NCI-H146 (cell line): ENCODE data around the gene PRPF6.

ENCODE experiments used
- DNase-seq: peaks from one replicate; lab custom pipeline; 2025; lab: John Stamatoyannopoulos, UW

PRPF6 gene

GRCh38 chr20:64035933-64036345 is 55.0 kb downstream of the PRPF6 start, which contains the start of gene C20orf204:
TSS of gene C20orf204 (plus strand) at chr20:64036182. CDS start at chr20:64036324, 142 bp downstream.
- DNase-seq, result no peak

DNA sequence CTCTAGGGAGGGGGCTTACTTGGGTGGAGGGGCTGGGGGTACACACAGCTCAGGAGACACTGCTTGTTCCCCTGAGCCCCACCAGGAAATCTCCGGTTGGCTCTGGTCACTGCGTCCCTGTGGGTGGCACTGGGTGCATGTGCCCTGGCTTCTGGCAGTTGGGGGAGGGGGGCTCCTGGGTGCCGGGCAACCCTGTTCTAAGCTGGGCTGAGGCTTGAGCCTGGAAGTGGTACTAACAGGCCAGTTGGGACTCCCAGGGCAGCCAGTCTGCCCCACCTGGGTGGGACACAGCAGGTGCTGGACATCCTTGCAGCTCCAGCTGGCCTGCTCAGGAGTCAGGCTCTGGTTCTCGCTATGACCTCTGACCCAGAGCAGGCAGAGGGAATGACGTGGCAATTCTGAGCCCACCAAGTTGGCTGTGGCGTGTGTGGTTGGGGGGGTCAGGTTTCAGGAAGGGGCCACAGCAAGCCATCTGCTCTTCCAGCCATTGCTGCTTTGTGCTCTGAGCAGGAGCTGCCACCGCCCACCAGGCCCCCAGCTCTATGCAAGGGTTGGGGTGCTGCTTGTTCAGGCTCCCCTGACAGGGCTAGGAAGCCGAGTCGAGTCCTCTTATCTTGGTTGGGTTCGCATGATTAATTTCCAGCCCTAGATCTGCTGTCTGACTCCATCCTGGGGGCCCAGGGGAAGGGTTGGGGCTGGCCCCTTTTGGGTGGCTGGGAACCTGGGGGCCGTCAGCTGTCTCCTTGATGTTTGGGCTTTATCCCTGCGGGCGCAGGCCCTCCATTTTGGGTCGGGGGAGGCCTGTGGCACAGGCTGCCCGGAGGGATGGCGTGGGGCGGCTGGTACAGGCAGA is 55.6 kb downstream of the PRPF6 start:
- DNase-seq, result no peak

DNA sequence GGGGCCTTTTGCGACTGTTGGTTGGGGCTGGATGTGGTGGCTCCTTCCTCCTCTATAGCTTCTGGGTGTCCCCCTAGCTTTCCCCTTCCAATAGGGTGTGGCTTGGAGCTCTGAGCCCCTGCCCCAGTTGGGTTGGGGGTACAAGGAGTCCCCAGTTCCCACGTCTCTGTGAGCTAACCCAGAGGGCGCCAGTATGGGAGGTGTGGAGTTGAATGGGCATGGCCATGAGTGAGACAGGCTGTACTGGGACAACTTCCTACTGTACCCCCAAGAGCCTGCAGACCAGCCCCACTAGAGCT is 56.2 kb downstream of the PRPF6 start:
- no peak for DNase-seq

- peak; percentile 44 for DNase-seq
Observed at GRCh38 chr20:64037498-64038213, 56.7 kb downstream of the PRPF6 start.

DNA sequence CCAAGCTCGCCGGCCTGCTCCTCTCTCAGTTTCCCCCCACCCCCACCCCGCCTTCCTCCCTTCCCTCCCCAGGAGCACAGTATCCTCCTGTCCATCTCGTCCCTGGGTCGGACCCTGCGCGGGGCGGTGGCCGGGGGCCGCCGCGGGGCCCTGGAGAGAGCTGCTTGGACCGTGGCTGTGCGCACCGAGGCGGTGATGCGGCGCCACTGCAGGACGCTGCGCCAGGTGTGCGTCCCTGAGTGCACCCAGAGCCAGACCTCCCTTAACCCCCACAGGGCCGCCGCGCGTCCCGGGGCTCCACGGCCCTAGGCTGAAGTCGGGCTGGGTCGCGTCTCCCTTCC is 57.3 kb downstream of the PRPF6 start:
- DNase-seq, result peak; percentile 68

- DNase-seq, result peak; percentile 79
Observed at GRCh38 chr20:64038565-64039292, 57.8 kb downstream of the PRPF6 start.

GRCh38 chr20:64039293-64040160 is 58.6 kb downstream of the PRPF6 start:
- DNase-seq, result peak; percentile 48

DNA sequence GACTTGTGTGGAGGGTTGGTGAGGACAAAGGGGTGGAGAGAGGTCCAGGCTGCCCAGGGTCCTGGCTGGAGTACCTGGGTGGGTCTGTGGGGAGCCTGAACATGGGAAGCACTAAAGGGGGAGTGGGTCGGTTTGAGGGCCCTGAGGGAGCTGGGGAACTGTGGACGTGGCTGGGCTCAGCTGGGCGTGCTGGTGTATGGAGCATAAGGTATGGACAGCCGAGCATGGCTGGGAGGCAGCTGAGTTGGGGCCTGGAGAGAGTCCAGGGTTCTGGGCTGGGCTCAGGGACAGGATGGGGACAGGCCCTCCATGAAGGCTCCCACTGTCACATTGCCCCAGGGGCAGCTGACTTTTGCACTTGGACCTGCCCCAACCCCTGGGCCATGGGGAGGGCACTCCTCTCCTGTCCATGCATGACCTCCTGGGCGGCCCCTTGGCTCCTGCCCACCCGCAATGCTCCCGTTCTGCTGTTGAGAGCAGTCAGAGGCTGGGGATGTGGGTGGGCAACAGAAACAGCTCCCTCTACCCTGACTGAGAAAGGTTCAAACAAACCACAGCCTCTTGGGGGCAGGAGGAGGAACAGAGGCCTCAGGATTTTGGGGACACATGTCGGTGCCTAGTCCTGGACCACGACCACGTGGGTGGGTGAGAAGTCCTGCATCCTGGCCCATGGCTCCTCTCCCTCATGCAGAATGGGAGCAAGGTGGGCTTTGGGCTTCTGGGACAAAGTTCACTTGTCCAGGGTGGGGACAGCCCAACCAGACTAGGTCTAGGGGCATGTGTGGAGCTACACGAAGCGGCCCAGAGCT is 59.5 kb downstream of the PRPF6 start:
- no peak for DNase-seq

GRCh38 chr20:64041040-64041780 is 60.3 kb downstream of the PRPF6 start:
- no peak for DNase-seq

DNA sequence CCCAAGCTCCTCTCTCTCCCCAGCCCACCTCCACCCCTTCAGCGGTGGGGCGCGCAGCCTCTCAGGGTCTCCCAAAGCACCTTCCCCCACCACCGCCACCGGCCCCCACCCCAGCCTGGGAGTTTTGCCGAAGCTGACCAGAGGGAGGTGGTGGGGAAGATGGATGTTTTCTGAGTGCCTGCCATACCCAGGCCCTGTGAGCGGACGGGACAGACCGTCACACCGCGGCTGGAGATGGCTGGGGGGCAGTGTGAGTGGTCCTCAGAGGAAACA is 60.8 kb downstream of the PRPF6 start:
- no peak for DNase-seq

DNA sequence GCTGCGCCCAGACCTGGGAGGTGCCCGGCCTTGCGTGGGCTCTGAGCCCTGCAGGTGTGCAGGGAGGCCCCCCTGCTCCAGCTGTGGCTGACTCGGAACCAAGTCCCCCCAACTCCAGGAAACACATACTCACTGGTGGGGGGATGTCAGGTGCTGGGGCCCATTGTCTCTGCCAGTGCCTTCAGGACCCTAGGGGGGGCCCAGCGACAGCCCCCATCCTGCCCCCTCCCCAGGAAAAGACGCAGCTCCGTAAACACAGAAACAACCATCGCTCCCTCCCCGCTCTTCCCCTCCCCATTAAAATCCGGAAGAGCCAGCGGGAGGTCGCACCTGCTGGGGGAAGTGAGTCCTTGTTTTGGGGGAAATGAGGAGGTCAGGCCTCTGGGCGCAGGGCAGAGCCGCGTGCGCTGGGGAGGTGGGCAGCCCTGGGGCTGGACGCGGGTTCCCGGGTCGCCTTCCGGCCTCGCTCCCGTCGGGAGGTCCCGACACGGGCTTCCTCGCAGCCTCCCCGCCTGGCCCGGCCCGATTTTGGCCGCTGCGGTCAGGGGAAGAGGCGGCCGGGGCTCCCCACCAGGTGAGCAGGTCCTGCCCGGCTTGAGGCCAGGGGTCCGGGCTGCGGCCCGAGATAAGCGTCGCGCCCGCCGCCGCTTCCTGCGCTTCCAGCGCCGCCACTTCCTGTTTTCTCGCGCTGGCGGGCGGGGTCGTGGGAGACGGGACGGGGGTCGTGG is 61.3 kb downstream of the PRPF6 start:
- DNase-seq, result peak; percentile 29

DNA sequence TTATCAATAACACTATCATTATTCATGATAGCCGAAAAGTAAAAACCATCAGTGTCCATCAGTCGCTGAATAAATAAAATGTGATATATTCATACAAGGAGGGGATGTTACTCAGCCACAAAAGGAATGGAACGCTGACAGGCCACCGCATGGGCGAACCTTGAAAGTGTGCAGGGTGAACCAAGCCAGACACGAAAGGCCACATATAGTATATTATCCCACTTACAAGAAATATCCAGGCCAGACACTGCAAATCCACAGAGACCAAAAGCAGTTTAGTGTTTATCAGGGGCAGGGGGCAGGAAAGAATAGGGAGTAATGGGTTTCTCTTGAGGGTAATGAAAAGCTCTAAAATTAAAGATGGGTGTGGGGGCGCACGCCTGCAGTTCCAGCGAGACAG is 62.8 kb downstream of the PRPF6 start:
- no peak for DNase-seq

GRCh38 chr20:64044484-64045247 is 63.7 kb downstream of the PRPF6 start:
- peak; percentile 23 for DNase-seq

DNA sequence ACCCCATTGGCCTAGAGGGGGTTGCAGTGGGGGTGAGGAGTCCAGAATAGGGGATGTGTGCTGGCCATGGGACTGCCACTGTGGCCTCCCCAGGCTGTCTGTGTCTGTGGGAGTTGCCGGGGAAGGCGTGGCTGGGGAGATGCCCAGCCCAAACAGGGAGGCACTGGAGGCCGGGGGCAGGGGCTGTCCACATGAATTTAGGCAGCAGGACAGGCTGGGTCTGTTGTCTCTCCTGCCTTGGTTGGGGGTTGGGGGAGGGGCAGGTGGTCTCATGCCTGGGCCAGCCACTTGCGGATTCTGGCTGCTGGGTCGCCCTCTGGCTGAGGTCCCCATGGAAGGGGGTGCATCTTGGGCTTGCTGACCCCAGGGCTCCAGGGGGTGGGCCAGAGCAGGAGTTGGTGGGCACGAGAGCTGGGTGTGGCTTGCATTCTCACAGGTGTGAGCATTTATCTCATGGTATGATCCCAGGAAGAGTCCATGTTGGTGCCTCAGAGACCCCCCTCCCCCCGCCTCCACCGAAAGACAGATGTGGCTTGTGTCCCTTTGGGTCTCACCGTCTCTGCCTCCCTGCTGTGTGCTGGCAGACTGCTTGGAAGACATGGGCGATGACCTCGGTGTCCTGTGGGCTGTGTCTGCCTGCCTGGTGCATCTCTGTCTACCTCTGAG is 64.5 kb downstream of the PRPF6 start:
- no peak for DNase-seq

DNA sequence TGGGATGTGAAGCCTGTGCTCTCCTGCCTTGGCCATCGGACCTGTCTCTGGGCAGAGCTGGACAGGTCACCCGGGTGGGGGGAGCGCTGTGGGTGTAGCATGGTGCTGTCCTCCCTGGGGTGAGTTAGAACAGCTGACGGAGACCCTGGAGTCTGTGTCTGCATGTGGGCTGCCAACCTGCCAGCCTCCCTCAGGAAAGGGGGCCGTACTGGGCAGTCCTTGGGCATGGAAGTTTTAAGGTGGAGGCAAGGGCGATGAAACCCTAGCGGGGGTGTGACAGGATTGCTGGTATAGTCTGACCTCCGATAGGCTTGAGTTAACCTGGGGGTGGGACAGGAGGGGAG is 66.1 kb downstream of the PRPF6 start:
- DNase-seq, result no peak

DNA sequence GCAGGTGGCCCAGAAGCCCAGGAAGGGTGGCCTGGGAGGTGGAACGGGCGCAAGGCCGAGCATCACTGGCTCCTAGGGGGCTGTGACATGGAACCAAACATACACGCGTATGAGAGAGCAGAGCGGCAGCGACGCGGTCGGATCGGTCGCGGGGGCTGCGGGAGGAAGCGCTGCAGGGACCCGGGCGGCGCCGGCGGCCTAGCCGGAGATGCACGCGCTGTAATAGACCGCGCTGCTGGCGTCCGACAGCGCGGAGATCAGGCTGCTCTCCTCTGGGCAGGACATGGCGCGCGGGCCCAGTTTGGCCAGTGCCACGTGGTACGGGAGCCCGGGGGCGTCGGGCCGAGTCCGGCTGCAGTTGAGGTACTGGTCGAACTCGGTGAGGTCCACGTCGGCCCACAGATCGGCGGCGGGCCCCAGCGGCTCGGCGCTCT is 67.1 kb downstream of the PRPF6 start:
- DNase-seq, result peak; percentile 39

GRCh38 chr20:64048402-64049044 is 67.6 kb downstream of the PRPF6 start:
- DNase-seq, result no peak
